ENCODE data around the gene FAM20C.

DNA sequence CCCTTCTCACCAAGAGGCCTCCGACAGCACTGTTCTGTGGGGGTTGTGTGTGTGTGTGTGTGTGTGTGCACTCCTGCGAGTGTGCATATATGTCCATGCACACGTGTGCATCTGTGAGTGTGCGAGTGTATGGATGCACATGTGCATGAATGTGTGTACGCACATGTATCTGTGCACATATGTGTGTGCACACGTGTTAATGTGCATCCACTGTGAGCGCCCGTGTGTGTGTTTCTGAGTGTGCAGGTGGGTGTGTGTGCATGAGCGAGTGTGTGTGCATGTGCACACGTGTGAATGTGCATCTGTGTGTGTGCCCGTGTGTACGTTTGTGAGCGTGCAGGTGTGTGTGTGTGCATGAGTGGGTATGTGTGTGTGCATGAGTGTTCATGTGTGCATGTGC is 49.1 kb downstream of the FAM20C start:
- TF ChIP-seq CTCF (IDR thresholded peaks at IDR 0.05), result no peak
- TF ChIP-seq POLR2A (IDR thresholded peaks at IDR 0.05; ENCODE audit: low read depth), result no peak
